Upper lobe of left lung (tissue), 6 donors: ENCODE data around the gene PHF20. TPM values are rescaled to one million over a fixed set of nuclear protein-coding genes. Genes with fewer than 3 reads are reported as not detected.

Experiments
- ATAC-seq, 2 donors: fragments of 200-7000 bp; cut with Tn5 transposase; one replicate each; pipeline ENCODE4 v1.9.1; 2022; ENCODE audit warnings: mild to moderate bottlenecking in 2 of 2, moderate library complexity in 2 of 2; ENCODE audit not compliant: low FRiP score in 2 of 2
- DNase-seq, 2 donors: peaks; one replicate each; pipeline ENCODE4 v3.0.0-alpha.2; 2019 to 2020
- H3K27ac ChIP-seq, 4 donors: fragments of 200-600 bp; sonication (generic); one replicate each; pipeline ENCODE4 v1.5.1; 2016 to 2019
- H3K27me3 ChIP-seq, 4 donors: fragments of 200-600 bp; sonication (generic); one replicate each; pipeline ENCODE4 v1.5.1; 2017 to 2019
- H3K36me3 ChIP-seq, 4 donors: fragments of 200-600 bp; sonication (generic); one replicate each; pipeline ENCODE4 v1.5.1; 2016 to 2019
- H3K4me1 ChIP-seq, 4 donors: fragments of 200-600 bp; sonication (generic); one replicate each; pipeline ENCODE4 v1.5.1; 2018 to 2019
- H3K4me3 ChIP-seq, 4 donors: fragments of 200-600 bp; sonication (generic); one replicate each; pipeline ENCODE4 v1.5.1; 2017 to 2019; ENCODE audit warnings: mild to moderate bottlenecking in 2 of 4, moderate library complexity in 1 of 4
- H3K9me3 ChIP-seq, 4 donors: fragments of 200-600 bp; sonication (generic); one replicate each; pipeline ENCODE4 v1.5.1; 2018 to 2019
- CTCF ChIP-seq, 6 experiments: fragments of 450-650 bp in 4 of 6; fragments of 200-600 bp in 2 of 6; sonication (generic) in 2 of 6; IDR thresholded peaks; one replicate each; pipeline ENCODE4 v1.5.1; 2016 to 2019; ENCODE audit warnings: antibody characterized with exemption in 6 of 6
- EP300 ChIP-seq, 4 donors: sonication (generic); formaldehyde crosslinking; IDR thresholded peaks; one replicate each; pipeline ENCODE4 v1.5.1; 2017; ENCODE audit warnings: antibody characterized with exemption in 4 of 4, control low read depth in 2 of 4
- POLR2A ChIP-seq, 4 donors: fragments of 450-650 bp; IDR thresholded peaks; one replicate each; pipeline ENCODE4 v1.5.1; 2016 to 2017; ENCODE audit warnings: antibody characterized with exemption in 4 of 4, mild to moderate bottlenecking in 2 of 4
- POLR2AphosphoS5 ChIP-seq, 2 donors: sonication (generic); formaldehyde crosslinking; IDR thresholded peaks; one replicate each; pipeline ENCODE4 v1.5.1; 2017; ENCODE audit warnings: antibody characterized with exemption in 2 of 2
- WGBS, 2 donors: methylation state at CpG; one replicate each; pipeline ENCODE4 v1.1.5; 2017 to 2018; 5-methylcytosine and 5-hydroxymethylcytosine counted together
- total RNA-seq, 6 donors: library from RNA; depleted of rRNA in 4 of 6; stranded (reverse); fragments of >200 nt in 4 of 6; gene quantifications; one replicate each; pipeline versions ENCODE4 v1.1.0 to v1.2.1, GENCODE V29; 2016 to 2021
- donor health status: DM: no; HTN: no; CAD: no; lungs with moderate emphysema.
- donor health status: DM: no; HTN: yes; CAD: no; lungs with severe emphysema.

The PHF20 gene
- total RNA-seq, 6 donors from 2014 or later = 29.9 to 65.9 (median 42.5) TPM

GRCh38 chr20:35731862-35732643, 39.8 kb upstream of the PHF20 start:
- Histone ChIP-seq H3K4me1 (peaks cover 49 to 79% (median 63%) of the 10 kb centered on the region in 4 donors), H3K4me3 (no peak overlapping the region), H3K27me3 (no peaks in the 10 kb centered on the region), H3K36me3 (peaks cover 59 to 100% (median 91%) of the 10 kb centered on the region in 4 donors), H3K27ac (no peak overlapping the region), H3K9me3 (no peaks in the 10 kb centered on the region)
- ATAC-seq = no peak
- WGBS, 2 donors = 89 to 92% methylated on average over 24 of the region's 24 CpGs
- TF ChIP-seq POLR2AphosphoS5 (IDR thresholded peaks at IDR 0.05) = no peak
- no peak for TF ChIP-seq EP300 (IDR thresholded peaks at IDR 0.05)
- no peak for TF ChIP-seq POLR2A (IDR thresholded peaks at IDR 0.05)
- TF ChIP-seq CTCF (IDR thresholded peaks at IDR 0.05) = no peak
- no peak for DNase-seq

- ATAC-seq = no peak
- H3K27me3 ChIP-seq = no peaks in the 10 kb centered on the region
- no peak overlapping the region for H3K27ac ChIP-seq
- H3K9me3 ChIP-seq = no peaks in the 10 kb centered on the region
- H3K36me3 ChIP-seq = peaks cover 59 to 100% (median 90%) of the 10 kb centered on the region in 4 donors
- H3K4me1 ChIP-seq = peaks cover 53 to 85% (median 67%) of the 10 kb centered on the region in 4 donors
- DNase-seq = no peak
- no peak for TF ChIP-seq EP300 (IDR thresholded peaks at IDR 0.05)
- TF ChIP-seq CTCF (IDR thresholded peaks at IDR 0.05) = no peak
- no peak for TF ChIP-seq POLR2AphosphoS5 (IDR thresholded peaks at IDR 0.05)
- TF ChIP-seq POLR2A (IDR thresholded peaks at IDR 0.05) = no peak
- H3K4me3 ChIP-seq = no peak overlapping the region
- WGBS, 2 donors = 56 to 62% methylated on average over 1 of the region's 1 CpG
These were observed 39.2 kb upstream of the PHF20 start for GRCh38 chr20:35732644-35732982.

- no peak for DNase-seq
- no peak for ATAC-seq
- Histone ChIP-seq H3K27me3 (no peaks in the 10 kb centered on the region), H3K36me3 (peaks cover 52 to 100% (median 87%) of the 10 kb centered on the region in 4 donors), H3K4me3 (no peak overlapping the region), H3K4me1 (peaks cover 66 to 99% (median 83%) of the 10 kb centered on the region in 4 donors), H3K27ac (no peak overlapping the region), H3K9me3 (no peaks in the 10 kb centered on the region)
- TF ChIP-seq POLR2A (IDR thresholded peaks at IDR 0.05) (no peak), CTCF (IDR thresholded peaks at IDR 0.05) (no peak), EP300 (IDR thresholded peaks at IDR 0.05) (no peak), POLR2AphosphoS5 (IDR thresholded peaks at IDR 0.05) (no peak)
These were observed 37.4 kb upstream of the PHF20 start for GRCh38 chr20:35734374-35734773.

- Histone ChIP-seq H3K27ac (no peak overlapping the region), H3K4me1 (peaks cover 71 to 99% (median 85%) of the 10 kb centered on the region in 4 donors)
These were observed 36.8 kb upstream of the PHF20 start for GRCh38 chr20:35734777-35735649.

More at GRCh38 chr20:35734777-35735649, 36.8 kb upstream of the PHF20 start:
- ATAC-seq (no peak), DNase-seq (no peak)
- Histone ChIP-seq H3K9me3 (no peaks in the 10 kb centered on the region), H3K27me3 (no peaks in the 10 kb centered on the region), H3K36me3 (peaks cover 51 to 100% (median 86%) of the 10 kb centered on the region in 4 donors), H3K4me3 (no peak overlapping the region)
- 67 to 69% methylated on average over 4 of the region's 4 CpGs for WGBS, 2 donors
- TF ChIP-seq EP300 (IDR thresholded peaks at IDR 0.05) (no peak), POLR2AphosphoS5 (IDR thresholded peaks at IDR 0.05) (no peak), POLR2A (IDR thresholded peaks at IDR 0.05) (no peak), CTCF (IDR thresholded peaks at IDR 0.05) (no peak)
